ENCODE measurements around the gene GGT5.
"Not testable (repeated sequence)": the region's sequence is repeated elsewhere in the genome, so short reads cannot be mapped to it uniquely, and the experiment has no call there.

GGT5 gene

GRCh38 chr22:24240381-24240780 is 4.5 kb downstream of the GGT5 start:
- Mint-ChIP-seq H3K9me3 (no peaks in the 10 kb centered on the region), H3K4me1 (peaks cover 27% of the 10 kb centered on the region), H3K27me3 (ENCODE audit: low read depth, poor library complexity) (no peaks in the 10 kb centered on the region), H3K27ac (no peak overlapping the region), H3K36me3 (ENCODE audit: low read depth) (no peaks in the 10 kb centered on the region), H3K4me3 (no peak overlapping the region)
- DNase-seq, result no peak
- no peak for TF ChIP-seq CTCF (IDR thresholded peaks at IDR 0.05)

GRCh38 chr22:24238101-24238694 is 6.7 kb downstream of the GGT5 start:
- DNase-seq; H3K9me3 Mint-ChIP-seq; H3K27me3 Mint-ChIP-seq (ENCODE audit: low read depth, poor library complexity); H3K36me3 Mint-ChIP-seq (ENCODE audit: low read depth); H3K27ac Mint-ChIP-seq; H3K4me3 Mint-ChIP-seq: not testable (repeated sequence)
- H3K4me1 Mint-ChIP-seq, result peaks cover 12% of the 10 kb centered on the region

GRCh38 chr22:24236656-24237055 is 8.2 kb downstream of the GGT5 start:
- no peak overlapping the region for H3K4me3 Mint-ChIP-seq
- no peaks in the 10 kb centered on the region for H3K4me1 Mint-ChIP-seq
- no peak overlapping the region for H3K27ac Mint-ChIP-seq
- no peaks in the 10 kb centered on the region for H3K9me3 Mint-ChIP-seq
- no peak for DNase-seq
- no peak for TF ChIP-seq CTCF (IDR thresholded peaks at IDR 0.05)
- H3K27me3 Mint-ChIP-seq (ENCODE audit: low read depth, poor library complexity), result no peaks in the 10 kb centered on the region
- H3K36me3 Mint-ChIP-seq (ENCODE audit: low read depth), result no peaks in the 10 kb centered on the region

GRCh38 chr22:24235315-24235714 is 9.6 kb downstream of the GGT5 start:
- Mint-ChIP-seq H3K27ac (no peak overlapping the region), H3K9me3 (no peaks in the 10 kb centered on the region), H3K36me3 (ENCODE audit: low read depth) (no peaks in the 10 kb centered on the region), H3K4me3 (no peak overlapping the region), H3K27me3 (ENCODE audit: low read depth, poor library complexity) (no peaks in the 10 kb centered on the region), H3K4me1 (peaks cover 9% of the 10 kb centered on the region)
- TF ChIP-seq CTCF (IDR thresholded peaks at IDR 0.05), result no peak
- no peak for DNase-seq

- no peak for TF ChIP-seq CTCF (IDR thresholded peaks at IDR 0.05)
- no peaks in the 10 kb centered on the region for H3K9me3 Mint-ChIP-seq
- peaks cover 9% of the 10 kb centered on the region for H3K4me1 Mint-ChIP-seq
- DNase-seq, result no peak
- no peak overlapping the region for H3K27ac Mint-ChIP-seq
- no peak overlapping the region for H3K4me3 Mint-ChIP-seq
- H3K36me3 Mint-ChIP-seq (ENCODE audit: low read depth), result no peaks in the 10 kb centered on the region
- H3K27me3 Mint-ChIP-seq (ENCODE audit: low read depth, poor library complexity), result no peaks in the 10 kb centered on the region
Observed at GRCh38 chr22:24233816-24234215, 11.1 kb downstream of the GGT5 start.

GRCh38 chr22:24233235-24233634 is 11.6 kb downstream of the GGT5 start:
- Mint-ChIP-seq H3K27me3 (ENCODE audit: low read depth, poor library complexity) (no peaks in the 10 kb centered on the region), H3K4me1 (peaks cover 9% of the 10 kb centered on the region), H3K9me3 (no peaks in the 10 kb centered on the region), H3K4me3 (no peak overlapping the region), H3K36me3 (ENCODE audit: low read depth) (no peaks in the 10 kb centered on the region), H3K27ac (no peak overlapping the region)
- no peak for TF ChIP-seq CTCF (IDR thresholded peaks at IDR 0.05)
- DNase-seq, result no peak
